ENCODE data around the gene TRIM44. TPM values are rescaled to one million over a fixed set of nuclear protein-coding genes. Genes with fewer than 3 reads are reported as not detected.
"Not testable (repeated sequence)": the region's sequence is repeated elsewhere in the genome, so short reads cannot be mapped to it uniquely, and the experiment has no call there.

The TRIM44 gene
- total RNA-seq, 1 donor from 2014 or later = 67.4 TPM

DNA sequence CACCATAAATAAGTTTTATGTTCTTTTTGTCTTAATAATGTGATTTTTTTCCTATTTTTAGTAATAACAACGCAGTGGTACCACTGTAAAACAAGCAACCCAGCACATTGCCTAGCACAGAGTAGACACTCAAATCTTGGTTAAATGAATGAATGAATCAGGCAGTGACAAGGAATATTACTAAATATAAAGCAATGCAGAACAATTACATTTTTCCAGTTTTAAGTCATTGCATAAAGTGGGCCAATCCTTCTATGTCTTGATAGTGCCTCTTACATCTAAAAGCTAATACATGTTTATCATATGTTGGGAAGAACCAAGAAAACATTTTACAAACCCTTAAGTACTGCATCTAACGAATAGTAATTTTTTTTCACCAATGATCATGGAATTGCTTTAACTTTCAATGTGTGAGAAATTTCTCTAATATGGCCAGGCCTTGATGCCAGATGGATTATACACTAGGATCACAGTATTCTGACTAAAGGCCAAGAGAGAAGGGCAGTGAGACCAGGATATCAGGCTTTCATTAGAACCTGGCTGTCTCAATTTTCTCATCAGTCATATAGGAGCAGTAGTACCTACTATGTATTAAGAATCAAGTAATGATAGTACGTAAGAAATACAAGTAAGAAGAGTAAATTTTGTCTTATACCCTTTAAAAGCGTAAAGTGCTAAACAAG lies 88.5 kb downstream of the TRIM44 start:
- peaks cover 3% of the 10 kb centered on the region for H3K9me3 Mint-ChIP-seq
- peak overlapping the region; percentile 16 for H3K27ac Mint-ChIP-seq (ENCODE audit: unreplicated experiment)
- H3K4me3 Mint-ChIP-seq = no peak overlapping the region
- DNase-seq (ENCODE audit: low read depth, low spot score) = no peak
- peaks cover 4% of the 10 kb centered on the region for H3K36me3 Mint-ChIP-seq (ENCODE audit: low read depth)
- H3K4me1 Mint-ChIP-seq = peaks cover 9% of the 10 kb centered on the region
- no peaks in the 10 kb centered on the region for H3K27me3 Mint-ChIP-seq (ENCODE audit: low read depth)
- TF ChIP-seq, protein P1, sequence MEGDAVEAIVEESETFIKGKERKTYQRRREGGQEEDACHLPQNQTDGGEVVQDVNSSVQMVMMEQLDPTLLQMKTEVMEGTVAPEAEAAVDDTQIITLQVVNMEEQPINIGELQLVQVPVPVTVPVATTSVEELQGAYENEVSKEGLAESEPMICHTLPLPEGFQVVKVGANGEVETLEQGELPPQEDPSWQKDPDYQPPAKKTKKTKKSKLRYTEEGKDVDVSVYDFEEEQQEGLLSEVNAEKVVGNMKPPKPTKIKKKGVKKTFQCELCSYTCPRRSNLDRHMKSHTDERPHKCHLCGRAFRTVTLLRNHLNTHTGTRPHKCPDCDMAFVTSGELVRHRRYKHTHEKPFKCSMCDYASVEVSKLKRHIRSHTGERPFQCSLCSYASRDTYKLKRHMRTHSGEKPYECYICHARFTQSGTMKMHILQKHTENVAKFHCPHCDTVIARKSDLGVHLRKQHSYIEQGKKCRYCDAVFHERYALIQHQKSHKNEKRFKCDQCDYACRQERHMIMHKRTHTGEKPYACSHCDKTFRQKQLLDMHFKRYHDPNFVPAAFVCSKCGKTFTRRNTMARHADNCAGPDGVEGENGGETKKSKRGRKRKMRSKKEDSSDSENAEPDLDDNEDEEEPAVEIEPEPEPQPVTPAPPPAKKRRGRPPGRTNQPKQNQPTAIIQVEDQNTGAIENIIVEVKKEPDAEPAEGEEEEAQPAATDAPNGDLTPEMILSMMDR (conservative IDR thresholded peaks at IDR 0.05) = no peak

DNA sequence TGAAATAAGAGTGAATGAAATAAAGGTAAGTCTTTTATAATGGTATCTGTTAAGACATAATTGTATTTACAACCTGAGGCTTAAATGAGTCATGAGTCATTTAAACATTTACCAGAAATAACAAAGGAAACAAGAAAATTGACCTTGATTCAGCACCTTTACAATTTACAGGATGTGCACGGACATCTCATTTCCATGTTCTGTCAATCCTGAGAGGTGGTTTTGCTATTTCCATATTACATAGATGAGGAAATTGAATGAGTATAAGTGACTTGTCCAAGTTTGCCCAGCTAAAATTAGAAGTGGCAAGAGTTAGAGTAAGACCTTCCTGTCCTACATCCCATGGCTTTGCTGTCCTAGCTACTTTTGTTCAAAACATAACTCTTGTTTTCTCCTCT lies 89.1 kb downstream of the TRIM44 start:
- Mint-ChIP-seq H3K27me3 (ENCODE audit: low read depth) (no peaks in the 10 kb centered on the region), H3K4me1 (peaks cover 9% of the 10 kb centered on the region), H3K36me3 (ENCODE audit: low read depth) (peaks cover 5% of the 10 kb centered on the region), H3K9me3 (peaks cover 3% of the 10 kb centered on the region), H3K4me3 (no peak overlapping the region), H3K27ac (ENCODE audit: unreplicated experiment) (no peak overlapping the region)
- DNase-seq (ENCODE audit: low read depth, low spot score) = no peak
- TF ChIP-seq, protein P1 (conservative IDR thresholded peaks at IDR 0.05) = no peak

DNA sequence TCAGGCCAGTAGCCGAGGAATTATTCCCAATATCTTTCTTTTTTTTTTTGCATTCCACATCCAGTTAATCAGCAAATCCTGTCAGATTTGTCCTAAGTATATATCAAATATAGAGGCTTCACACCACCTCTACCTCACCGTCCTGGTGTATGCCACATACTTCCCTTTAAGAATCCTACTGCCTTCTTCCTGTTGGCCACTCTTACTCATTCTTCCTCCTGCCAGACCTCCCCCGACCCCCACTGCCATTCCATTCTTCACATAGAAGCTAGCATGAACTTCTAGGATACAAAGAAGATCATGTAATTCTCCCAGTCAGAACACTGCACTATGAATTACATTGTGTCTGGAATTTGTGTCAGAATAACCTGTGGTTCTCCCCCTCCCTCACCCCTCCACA lies 89.5 kb downstream of the TRIM44 start:
- Mint-ChIP-seq H3K27ac (ENCODE audit: unreplicated experiment) (no peak overlapping the region), H3K36me3 (ENCODE audit: low read depth) (peaks cover 10% of the 10 kb centered on the region), H3K27me3 (ENCODE audit: low read depth) (no peaks in the 10 kb centered on the region), H3K9me3 (peaks cover 5% of the 10 kb centered on the region), H3K4me3 (no peak overlapping the region), H3K4me1 (peaks cover 9% of the 10 kb centered on the region)
- TF ChIP-seq, protein P1 (conservative IDR thresholded peaks at IDR 0.05) = no peak
- no peak for DNase-seq (ENCODE audit: low read depth, low spot score)

DNA sequence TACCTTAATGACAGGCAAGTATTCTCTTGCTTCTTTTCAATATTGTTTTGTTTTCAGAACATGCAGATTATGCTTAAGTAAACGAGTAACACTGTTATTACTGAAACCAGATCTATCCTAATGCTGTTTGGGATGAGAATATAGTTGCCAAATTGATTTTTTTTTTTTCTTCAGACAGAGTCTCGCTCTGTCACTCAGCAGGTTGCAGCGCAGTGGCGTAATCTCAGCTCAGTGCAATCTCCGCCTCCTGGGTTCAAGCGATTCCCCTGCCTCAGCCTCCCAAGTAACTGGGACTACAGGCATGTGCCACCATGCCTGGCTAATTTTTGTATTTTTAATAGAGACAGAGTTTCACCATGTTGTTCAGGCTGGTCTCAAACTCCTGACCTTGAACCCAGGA lies 91.0 kb downstream of the TRIM44 start:
- DNase-seq (ENCODE audit: low read depth, low spot score); H3K4me1 Mint-ChIP-seq; H3K27me3 Mint-ChIP-seq (ENCODE audit: low read depth); H3K27ac Mint-ChIP-seq (ENCODE audit: unreplicated experiment); H3K4me3 Mint-ChIP-seq: not testable (repeated sequence)
- Mint-ChIP-seq H3K36me3 (ENCODE audit: low read depth) (peaks cover 19% of the 10 kb centered on the region), H3K9me3 (peaks cover 13% of the 10 kb centered on the region)

DNA sequence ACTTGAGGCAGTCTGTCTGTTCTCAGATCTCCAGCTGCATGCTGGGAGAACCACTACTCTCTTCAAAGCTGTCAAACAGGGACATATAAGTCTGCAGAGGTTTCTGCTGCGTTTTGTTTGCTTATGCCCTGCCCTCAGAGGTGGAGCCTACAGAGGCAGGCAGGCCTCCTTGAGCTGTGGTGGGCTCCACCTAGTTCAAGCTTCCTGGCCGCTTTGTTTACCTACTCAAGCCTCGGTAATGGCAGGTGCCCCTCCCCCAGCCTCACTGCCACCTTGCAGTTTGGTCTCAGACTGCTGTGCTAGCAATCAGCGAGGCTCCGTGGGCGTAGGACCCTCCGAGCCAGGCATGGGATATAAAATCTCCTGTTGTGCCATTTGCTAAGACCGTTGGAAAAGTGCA lies 97.4 kb downstream of the TRIM44 start:
- Mint-ChIP-seq H3K9me3 (peaks cover 12% of the 10 kb centered on the region), H3K36me3 (ENCODE audit: low read depth) (peaks cover 26% of the 10 kb centered on the region)
- not testable (repeated sequence) for H3K27ac Mint-ChIP-seq (ENCODE audit: unreplicated experiment); H3K4me3 Mint-ChIP-seq; DNase-seq (ENCODE audit: low read depth, low spot score); H3K4me1 Mint-ChIP-seq; H3K27me3 Mint-ChIP-seq (ENCODE audit: low read depth)

DNA sequence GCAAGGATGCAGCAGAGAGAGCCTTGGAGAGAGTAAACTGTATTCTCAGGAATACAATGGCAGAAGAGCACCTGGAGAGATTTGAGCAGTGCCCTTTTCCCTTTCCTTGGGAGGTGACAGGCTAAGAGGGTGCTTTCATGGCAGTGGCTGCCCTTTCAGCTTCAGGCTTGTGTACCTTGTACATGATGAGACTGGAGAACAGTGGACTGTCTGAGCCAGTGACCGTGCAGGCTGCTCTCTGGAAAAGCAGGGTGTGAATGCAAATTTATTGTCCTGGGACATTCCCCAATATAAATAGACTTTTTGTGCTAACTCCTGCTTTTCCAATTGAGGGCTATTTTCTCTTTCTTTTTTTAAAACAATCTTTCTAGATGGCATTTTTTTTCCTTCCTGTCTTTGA lies 99.3 kb downstream of the TRIM44 start:
- no peak for DNase-seq (ENCODE audit: low read depth, low spot score)
- peaks cover 10% of the 10 kb centered on the region for H3K9me3 Mint-ChIP-seq
- no peak overlapping the region for H3K27ac Mint-ChIP-seq (ENCODE audit: unreplicated experiment)
- peaks cover 22% of the 10 kb centered on the region for H3K36me3 Mint-ChIP-seq (ENCODE audit: low read depth)
- no peaks in the 10 kb centered on the region for H3K27me3 Mint-ChIP-seq (ENCODE audit: low read depth)
- no peaks in the 10 kb centered on the region for H3K4me1 Mint-ChIP-seq
- no peak overlapping the region for H3K4me3 Mint-ChIP-seq
- TF ChIP-seq, protein P1 (conservative IDR thresholded peaks at IDR 0.05) = no peak
